ELR (cell line): ENCODE measurements around the gene STRADB.
"Not testable (repeated sequence)": the region's sequence is repeated elsewhere in the genome, so short reads cannot be mapped to it uniquely, and the experiment has no call there.

Source experiments
- DNase-seq: peaks from one replicate; pipeline ENCODE4 v3.0.0-alpha.2; 2015; ENCODE audit warnings: low read depth

Gene STRADB

DNA sequence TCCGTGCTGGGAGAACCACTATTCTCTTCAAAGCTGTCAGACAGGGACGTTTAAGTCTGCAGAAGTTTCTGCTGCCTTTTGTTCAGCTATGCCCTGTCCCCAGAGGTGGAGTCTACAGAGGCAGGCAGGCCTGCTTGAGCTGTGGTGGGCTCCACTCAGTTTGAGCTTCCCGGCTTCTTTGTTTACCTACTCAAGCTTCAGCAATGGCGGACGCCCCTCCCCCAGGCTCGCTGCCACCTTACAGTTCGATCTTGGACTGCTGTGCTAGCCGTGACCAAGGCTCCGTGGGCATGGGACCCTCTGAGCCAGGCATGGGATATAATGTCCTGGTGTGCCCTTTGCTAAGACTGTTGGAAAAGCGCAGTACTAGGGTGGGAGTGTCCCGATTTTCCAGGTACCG lies 21.2 kb upstream of the STRADB start:
- DNase-seq = not testable (repeated sequence)

DNA sequence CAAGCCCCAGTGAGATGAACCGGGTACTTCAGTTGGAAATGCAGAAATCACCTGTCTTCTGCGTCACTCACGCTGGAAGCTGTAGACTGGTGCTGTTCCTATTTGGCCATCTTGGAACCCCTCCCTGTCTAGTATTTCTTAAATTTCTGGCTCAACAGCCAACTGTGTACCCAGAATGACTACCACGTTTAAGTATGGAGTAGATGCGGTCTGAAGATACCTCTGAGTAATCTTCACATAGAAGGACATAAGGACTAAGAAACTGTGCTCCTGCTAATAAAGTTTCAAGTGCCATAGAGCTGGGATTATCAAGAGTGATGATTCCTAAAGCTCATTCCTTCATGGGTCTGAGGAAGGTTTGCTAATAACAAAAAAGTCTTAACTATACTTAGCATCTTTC lies 20.7 kb upstream of the STRADB start:
- DNase-seq = no peak

DNA sequence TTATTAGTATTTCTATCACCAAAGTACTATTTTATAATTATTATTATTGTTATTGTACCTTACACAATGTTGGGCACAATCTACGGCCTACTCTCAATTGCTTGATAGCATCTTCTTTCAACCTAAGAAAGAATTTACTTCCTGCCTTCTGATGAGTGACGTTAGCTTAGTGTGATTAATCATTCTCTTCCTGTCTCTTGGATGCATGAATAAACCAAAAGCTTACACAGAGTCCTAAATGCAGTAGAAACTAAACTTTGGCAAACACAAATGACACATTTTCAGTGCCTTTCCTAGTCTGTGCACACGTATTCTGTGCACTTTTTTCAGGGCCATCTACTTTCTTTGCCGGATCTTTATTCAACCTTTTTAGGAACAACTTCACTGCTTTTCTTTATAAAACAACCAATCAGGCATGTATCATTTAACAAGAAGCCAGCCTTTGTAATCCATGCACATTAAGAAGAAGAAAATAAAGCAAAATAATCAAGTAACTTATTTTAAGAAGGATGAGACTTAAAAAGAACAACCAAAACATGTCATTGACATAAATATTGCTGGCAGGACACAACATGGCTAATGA lies 19.4 kb upstream of the STRADB start:
- DNase-seq = peak; percentile 88

DNA sequence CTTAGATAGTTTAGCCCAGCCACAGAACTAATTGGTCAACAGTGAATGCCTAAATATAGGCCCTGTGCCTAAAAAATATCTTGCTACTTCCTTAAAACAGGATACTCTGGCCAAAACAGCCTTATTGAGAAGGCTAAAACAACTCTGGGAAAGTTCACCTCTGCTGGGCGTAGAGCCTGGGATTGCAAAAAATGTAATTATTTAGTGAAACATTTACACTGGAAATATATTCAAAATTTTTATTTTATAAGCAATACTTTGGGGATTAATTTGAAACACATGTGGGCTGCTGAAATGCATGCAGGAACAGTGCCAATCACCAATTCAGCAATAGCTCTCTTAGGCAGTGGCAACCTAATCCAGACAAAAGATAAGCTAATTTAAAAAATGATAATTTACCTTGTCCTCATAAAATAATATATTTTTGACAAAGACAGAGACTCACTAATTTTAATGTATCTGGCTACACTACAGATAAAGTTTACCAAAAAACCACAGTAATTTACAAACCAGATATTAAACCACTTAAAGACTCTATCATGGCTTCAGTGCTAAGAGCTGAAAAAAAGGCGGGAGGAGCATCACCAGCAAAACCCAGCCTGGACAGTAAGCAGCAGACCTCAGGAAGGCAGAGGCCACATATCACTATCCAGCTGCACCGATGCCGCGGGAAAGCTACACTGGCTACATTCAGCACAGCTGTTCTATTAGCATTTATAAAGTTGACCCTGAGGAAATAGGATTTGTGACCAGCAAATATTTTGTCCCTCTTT lies 18.7 kb upstream of the STRADB start:
- DNase-seq = peak; percentile 37

DNA sequence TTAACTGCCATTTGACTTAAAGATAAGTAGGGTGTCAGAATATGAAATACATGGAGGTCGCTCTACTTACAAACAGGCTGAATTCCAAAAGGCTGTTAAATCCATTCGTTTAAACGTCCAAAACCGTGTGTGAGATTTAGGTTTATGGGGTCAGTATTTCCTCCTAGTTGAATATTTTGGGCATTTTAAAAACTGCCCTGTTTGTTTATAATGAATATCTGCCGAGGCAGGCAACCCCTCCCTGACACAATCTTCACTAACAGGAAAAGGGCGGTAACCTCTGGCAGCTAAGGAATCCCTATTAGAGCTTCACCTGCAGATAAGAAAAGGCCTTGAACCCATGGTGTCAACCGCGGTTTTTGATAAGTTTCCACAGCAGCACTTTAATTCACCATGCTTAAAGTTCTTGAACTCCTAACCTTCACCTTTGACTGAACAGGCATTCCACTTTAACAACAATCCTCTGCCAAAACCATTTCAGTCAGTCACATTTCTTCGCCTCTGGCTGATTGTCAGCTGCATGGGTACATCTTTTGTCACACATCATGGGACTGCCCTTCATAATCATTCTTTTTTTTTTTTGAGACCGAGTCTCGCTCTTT lies 18.0 kb upstream of the STRADB start:
- DNase-seq = no peak

DNA sequence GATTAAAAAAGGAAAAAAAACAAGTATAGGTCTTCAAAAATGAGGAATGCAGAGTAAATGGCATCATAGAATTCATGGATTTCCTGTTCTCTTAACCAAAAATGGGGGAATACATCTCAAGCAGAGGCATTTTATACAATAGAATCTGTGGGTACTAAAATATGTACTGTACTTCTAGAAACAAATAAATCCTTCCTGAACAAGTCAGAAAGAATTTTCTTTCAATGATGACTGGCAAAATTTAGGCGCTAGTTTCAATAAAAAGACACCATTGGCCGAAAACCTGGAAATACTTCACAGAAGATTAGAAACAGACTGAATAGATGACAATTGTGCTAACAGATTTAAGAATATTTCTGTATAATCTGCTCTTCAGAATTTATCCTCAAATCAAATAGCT lies 15.4 kb upstream of the STRADB start:
- no peak for DNase-seq

DNA sequence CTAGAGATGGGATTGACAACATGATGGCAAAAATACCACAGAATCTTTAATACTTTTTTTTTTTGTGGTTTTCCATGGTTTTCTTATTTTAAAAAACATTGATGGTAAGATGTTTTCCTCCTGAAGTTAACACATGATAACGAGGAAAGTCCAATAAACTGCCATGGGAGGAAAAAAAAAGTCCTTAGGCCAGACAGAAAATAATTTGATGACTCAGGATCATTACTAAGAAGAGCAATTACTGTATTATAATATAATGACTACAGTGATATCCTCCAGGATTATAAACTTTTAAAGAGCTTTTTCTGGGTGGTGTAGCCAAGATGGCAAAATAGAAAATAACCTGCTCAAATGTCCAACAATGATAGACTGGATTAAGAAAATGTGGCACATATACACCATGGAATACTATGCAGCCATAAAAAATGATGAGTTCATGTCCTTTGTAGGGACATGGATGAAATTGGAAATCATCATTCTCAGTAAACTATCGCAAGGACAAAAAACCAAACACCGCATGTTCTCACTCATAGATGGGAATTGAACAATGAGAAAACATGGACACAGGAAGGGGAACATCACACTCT lies 12.1 kb upstream of the STRADB start:
- DNase-seq = not testable (repeated sequence)

DNA sequence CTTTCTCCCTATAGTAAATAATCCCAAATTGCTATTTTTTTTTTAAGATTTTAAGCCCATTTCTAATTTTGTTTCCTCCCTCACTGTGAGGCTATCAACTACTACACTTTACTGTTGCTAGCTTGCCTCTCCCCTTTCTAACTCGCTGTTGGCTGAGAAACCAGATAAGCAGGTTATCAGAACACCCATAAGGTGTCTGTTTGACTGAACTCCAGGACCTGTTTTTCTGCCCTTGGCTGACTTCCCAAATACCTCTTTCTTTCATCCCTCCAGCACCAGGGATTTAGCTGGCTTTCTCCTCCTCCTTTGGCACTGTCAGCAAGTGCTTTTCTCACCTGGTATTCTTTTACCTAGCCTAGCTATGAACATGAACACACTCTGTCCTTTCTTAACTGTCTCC lies 11.4 kb upstream of the STRADB start:
- no peak for DNase-seq

DNA sequence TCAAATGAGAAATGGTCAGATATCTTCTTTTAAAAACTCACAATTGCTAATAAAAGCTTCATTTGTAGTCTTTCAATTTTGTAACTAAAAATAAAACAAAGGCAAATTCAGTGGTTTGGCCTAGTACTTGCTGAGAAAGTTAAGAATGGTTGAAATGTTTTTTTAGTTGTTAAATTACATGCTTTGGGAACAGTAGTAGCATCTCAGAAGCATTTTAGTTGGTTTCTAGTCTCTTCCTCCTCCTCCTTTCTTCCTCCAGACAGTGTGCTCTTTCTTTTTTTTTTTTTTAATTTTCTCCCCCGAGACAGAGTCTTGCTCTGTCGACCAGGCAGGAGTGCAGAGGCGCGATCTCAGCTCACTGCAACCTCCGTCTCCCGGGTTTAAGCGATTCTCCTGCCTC lies 10.1 kb upstream of the STRADB start:
- DNase-seq = no peak

DNA sequence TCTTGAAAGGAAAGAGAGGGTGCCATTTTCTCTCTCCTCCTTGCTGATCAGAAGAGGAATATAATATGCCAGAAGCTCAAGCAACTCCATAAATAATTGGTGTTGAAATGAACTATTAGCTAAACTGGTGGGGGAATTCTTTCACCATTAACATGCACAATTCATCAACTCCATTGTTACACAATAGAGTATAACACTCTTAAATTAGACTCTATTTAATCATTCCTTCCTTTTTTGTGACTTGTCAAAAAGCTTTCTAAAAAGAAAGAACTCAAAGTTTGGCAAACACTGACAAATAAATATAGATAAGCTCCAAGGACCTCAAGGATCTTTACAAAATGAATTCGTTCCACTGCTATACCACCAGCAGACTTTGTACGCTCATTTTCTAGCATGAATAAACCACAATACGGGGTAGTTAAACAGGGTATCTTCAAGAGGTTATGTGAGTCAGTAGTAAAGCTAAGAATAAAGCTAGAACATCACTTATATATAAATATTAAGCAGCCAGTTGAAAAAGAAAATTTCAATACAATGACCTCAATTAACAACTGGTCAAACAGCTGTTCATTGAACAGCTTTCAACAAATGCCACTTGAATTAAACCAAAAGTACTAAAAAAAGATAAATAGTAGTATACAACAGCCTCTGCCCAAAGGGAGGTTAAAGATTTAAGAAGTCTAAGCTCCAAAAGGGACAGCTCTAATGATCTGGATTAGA lies 6.6 kb upstream of the STRADB start:
- DNase-seq = no peak

DNA sequence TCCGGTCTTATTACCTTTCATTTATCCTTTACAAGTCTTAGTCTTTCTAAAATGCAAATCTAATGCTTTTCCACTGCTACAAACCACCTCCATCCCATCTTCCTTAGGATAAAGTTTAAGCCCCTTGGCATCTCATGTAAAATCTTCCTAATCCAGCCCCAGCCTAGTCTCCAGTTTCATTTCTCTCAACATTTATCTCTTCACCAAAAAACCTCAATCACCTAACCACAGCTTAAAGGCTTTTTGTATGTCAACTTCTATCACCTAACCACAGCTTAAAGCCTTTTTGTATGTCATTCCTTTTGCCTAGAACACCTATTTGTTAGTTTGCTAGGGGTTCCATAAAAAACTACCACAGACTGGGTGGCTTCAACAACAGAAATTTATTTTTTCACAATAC lies 4.5 kb upstream of the STRADB start:
- DNase-seq = no peak

DNA sequence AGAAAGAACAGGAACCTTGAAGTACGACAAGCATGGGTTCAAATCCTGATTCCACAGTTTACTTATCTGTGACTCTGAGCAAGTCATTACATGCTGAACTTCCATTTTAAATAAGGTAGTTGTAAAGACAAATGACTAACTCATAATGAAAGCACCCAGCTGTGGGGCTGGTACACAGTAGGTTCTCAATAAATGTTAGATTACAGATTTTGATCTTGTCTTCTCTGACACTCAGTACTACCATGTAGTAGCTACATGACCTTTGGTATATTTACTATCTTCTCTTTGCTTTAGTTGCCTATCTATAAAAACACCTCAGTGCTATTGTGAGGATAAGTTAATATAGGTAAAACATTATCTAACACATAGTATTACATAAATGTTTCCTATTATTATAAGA lies 3.5 kb upstream of the STRADB start:
- no peak for DNase-seq

DNA sequence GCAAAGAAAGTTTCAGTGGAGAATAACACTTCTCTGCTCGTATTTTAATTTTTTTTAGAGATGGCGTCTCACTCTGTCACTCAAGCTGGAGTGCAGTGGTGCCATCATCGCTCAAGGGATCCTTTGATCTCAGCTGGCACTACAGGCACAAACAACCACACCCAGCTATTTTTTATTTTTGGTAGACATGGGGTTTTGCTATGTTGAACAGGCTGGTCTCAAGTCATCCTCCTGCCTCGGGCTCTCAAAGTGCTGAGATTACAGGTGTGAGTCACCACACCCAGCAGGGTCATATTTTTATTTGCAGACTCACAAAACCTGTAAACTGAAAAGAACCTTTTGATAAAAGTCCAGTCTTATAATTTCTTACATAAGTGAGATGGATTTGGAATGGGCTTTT lies 2.8 kb upstream of the STRADB start:
- peak; percentile 34 for DNase-seq

DNA sequence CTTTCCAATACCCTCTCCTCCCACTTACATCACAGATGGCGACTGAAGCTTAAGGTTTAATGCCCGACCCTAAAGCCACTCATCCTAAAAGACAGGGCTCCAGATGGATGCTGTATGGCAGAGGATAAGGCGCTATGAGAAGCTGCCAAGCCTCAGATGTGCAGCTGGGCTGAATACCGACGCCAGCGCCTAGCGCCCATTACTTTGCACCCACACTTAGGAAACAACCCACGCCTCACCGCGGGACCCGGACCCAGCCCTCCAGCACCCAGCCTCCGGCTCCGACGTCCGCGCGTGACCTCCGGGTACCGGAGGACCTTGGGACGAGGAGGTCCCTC lies 617 bp upstream of the STRADB start:
- DNase-seq = peak; percentile 51

DNA sequence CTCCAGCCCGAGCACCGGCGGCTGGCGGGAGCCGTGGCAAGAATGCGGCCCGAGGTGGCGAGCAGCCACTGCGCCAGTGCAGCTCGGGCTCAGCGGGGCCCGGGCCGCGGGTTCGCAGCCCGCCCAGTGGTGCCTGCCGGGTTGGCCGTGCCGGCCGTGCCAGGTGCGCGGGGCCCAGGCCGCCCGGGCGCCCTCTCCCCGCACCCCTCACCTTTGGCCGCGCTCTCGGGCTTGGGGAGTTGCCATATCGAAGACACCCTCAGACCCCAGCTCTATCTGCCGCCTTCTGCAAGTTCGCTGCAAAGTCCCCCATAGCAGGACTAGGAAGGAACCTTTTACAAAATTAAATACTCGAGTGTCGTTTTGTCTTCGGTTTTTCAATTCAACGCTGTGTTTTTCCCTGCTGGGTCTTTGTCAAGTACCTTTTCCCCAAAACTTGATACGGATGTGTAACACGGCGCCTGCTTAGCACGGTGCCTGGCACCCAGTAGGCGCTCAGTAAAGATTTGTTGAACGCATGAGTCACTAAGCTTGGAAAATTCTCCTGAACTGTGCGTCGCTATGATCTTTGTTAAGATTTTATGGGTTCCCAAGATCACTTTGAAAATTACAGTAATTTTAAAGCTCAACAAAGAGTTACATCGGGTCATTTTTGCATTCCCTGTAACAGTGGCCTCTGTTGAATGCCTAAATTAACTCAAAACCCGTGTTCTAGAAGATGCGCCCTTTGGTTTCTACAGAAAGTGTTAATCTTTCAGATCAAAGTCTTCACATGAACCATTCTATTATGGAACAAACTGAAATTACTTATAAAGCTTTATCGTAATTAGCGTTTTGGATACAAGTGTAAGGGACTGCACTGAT lies 750 bp downstream of the STRADB start:
- peak; percentile 44 for DNase-seq

DNA sequence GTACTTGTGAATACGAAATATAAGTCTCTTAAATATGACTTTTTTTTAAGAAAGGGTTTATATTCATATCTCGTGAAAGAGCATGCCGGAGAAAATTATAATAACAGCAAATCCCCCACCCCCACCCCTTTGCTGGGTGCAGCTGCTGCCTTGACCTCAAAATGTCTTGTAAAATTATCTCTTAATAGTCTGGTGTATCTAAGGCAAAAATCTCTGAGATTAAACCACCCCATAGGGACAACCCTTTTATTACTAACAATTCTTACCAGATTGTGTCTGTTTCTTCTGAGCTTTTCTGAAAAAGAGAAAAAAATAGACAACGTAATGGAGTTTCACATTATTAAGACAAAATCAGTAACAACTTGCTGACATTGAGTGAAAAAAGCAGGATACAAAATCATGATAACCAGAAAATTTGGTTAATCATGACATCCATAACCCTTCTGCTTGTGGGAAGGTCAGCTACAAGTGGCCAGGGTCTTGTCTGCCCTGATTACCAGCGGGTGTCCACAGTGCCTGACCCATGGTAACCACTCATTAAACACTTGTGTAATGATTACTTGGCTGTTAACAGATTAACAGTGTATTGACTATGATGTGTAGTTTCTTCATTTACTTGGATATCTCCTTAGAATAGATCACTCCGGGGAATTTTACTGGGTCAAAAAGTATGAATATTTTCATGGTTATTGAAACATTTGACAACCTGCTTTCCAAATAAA lies 1.5 kb downstream of the STRADB start:
- no peak for DNase-seq

DNA sequence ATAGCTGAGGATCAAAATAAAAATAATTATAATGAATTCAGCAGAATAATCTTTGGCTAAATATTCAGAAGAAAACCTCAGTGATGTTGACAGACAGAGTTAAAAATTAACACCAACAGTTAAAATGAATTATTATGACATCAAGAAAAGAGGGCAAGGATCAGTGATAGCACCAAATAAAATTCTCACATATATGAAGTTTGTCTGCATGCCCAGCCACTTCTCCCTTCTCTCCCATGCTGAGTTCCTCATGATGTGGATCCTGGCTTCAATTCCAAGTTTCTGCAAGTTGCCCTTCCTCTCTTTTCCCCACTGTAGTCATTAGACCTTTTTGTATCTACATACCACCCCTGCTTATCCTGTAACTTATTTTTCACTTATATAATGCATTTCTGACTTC lies 6.8 kb downstream of the STRADB start:
- no peak for DNase-seq

DNA sequence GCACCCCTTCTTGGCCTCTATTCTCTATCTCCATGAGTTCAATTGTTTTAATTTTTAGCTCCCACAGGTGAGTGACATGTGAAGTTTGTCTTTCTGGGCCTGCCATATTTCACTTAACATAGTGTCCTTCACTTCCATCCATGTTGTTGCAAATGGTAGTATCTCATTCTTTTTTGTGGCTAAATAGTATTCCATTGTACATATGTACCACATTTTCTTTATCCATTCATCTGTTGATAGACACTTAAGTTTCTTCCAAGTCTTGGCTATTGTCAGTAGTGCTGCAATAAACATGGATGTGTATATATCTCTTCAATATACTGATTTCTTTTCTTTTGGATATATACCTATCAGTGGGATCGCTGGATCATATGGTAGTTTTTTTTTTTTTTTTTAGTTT lies 9.0 kb downstream of the STRADB start:
- DNase-seq = no peak

DNA sequence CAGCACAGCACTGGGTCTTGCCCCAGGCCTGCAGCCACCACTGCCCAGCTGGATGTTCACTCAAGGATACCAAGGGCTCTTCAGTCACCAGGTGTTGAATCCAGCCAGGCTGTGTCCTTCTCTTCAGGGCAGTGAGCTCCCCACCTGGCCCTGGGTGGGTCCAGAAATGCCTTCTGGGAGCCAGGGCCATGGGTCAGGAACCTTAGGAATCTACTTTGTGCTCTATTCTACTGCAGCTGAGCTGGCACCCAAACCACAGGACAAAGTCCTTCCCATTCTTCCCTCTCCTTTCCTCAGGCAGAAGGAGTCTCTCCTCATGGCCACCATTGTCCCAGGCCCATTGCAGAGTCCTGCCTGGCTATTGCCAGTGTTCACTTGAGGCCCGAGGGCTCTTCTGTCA lies 13.0 kb downstream of the STRADB start:
- DNase-seq = no peak

DNA sequence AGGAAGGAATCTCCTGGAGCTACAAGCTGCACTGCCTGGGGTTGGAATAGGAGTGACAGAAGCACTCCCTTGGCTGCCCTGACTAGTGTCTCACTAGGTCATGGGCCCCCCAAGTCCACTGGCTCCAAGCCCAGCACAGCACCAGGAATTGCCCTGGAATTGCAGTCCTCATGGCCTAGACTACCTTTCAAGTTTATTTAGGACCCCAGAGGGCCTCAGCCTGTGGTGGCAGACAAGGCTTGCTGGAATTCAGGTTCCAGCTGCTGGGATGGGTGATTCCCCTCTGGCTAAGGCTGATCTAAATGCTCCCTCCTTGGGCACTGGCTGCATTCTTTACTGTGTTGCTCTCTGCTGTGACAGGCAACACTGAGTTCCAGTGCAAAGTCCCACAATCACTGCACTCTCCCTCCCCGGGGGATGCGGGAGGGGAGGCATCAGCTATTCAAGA lies 14.0 kb downstream of the STRADB start:
- peak; percentile 23 for DNase-seq
